ENCODE results near the gene IQCM. TPM values are rescaled to one million over a fixed set of nuclear protein-coding genes. Genes with fewer than 3 reads are reported as not detected.
"Not testable (repeated sequence)": the region's sequence is repeated elsewhere in the genome, so short reads cannot be mapped to it uniquely, and the experiment has no call there.

Gene IQCM
- polyA plus RNA-seq, 1 of the 3 experiments (the other 2 are of a cell fraction) = not detected

GRCh38 chr4:149486861-149487260, 328.8 kb downstream of the IQCM start (continued):
- TF ChIP-seq ZBTB33 (IDR thresholded peaks at IDR 0.05; ENCODE audit: borderline replicate concordance, low read depth) (no peak), RFX5 (IDR thresholded peaks at IDR 0.05; ENCODE audit: low read length) (no peak), TAF1 (IDR thresholded peaks at IDR 0.05; ENCODE audit: borderline replicate concordance, low read depth, low read length) (no peak), SIN3A (IDR thresholded peaks at IDR 0.05; ENCODE audit: borderline replicate concordance, low read depth, low read length) (no peak)
- TF ChIP-seq, protein P1, sequence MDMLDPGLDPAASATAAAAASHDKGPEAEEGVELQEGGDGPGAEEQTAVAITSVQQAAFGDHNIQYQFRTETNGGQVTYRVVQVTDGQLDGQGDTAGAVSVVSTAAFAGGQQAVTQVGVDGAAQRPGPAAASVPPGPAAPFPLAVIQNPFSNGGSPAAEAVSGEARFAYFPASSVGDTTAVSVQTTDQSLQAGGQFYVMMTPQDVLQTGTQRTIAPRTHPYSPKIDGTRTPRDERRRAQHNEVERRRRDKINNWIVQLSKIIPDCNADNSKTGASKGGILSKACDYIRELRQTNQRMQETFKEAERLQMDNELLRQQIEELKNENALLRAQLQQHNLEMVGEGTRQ (IDR thresholded peaks at IDR 0.05; ENCODE audit: borderline replicate concordance, low read depth, low read length) = no peak

DNA sequence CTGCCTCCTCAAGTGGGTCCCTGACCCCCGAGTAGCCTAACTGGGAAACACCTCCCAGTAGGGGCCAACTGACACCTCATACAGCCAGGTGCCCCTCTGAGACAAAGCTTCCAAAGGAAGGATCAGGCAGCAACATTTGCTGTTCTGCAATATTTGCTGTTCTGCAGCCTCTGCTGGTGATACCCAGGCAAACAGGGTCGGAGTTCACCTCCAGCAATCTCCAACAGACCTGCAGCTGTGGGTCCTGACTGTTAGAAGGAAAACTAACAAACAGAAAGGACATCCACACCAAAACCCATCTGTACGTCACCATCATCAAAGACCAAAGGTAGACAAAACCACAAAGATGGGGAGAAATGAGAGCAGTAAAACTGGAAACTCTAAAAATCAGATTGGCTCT, 347.0 kb downstream of the IQCM start:
- H3K27ac ChIP-seq (ENCODE audit: low read depth in 2 of 2, low read length in 1 of 2); H3K79me2 ChIP-seq (ENCODE audit: insufficient read depth); H2AFZ ChIP-seq (ENCODE audit: low read depth); H3K9ac ChIP-seq; H3K9me2 ChIP-seq; H4K20me1 ChIP-seq (ENCODE audit: insufficient read depth); H3K4me2 ChIP-seq; DNase-seq; POLR2A ChIA-PET; H3K4me1 ChIP-seq (ENCODE audit: control insufficient read depth in 1 of 2, insufficient read depth in 2 of 2, low read depth in 1 of 2, low read length in 1 of 2); H3K4me3 ChIP-seq (ENCODE audit: low read depth in 2 of 2, low read length in 1 of 2); H3K36me3 ChIP-seq (replicated peaks in 1 of 2; ENCODE audit: control insufficient read depth in 1 of 2, insufficient read depth in 2 of 2, low read length in 1 of 2); H3K9me3 ChIP-seq; H3K27me3 ChIP-seq (ENCODE audit: insufficient read depth); H3F3A ChIP-seq (replicated peaks; ENCODE audit: insufficient read depth): not testable (repeated sequence)
- 8% methylated on average over 2 of the region's 3 CpGs for WGBS (ENCODE audit: low lambda C conversion rate)
- CTCF ChIA-PET = interaction anchor here (0.6 kb wide), 1 partner anchor 53 kb away, joined by 3 read pairs; no protein-coding TSS in a partner anchor

DNA sequence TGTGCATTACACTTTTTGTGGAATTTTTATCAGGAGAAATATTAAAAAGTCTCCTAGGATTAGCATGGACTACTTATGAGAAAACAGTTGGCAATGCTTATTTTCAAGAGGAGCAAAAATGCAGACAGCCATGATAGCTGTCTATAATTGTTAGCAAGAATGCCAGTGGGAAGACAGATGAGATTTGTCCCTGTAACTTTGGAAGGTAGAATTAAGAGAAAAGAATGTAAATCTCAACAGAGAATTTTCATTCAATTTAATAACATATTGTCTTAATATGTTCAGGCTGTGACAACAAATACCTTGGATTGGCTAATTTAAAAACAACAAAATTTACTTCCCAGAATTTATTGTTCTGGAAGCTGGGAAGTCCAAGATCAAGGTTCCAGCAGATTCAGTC, 349.2 kb downstream of the IQCM start:
- no peak overlapping the region for H3K27ac ChIP-seq (ENCODE audit: low read depth in 2 of 2, low read length in 1 of 2)
- ChIA-PET POLR2A (no interaction called here), CTCF (no interaction called here)
- no peak for TF ChIP-seq GABPA (IDR thresholded peaks at IDR 0.05; ENCODE audit: low read depth)
- no peak for TF ChIP-seq IRF3 (IDR thresholded peaks at IDR 0.05; ENCODE audit: low read depth, low read length)
- TF ChIP-seq CHD2 (IDR thresholded peaks at IDR 0.05; ENCODE audit: low read length, partially characterized antibody) = no peak
- TF ChIP-seq RFX5 (IDR thresholded peaks at IDR 0.05; ENCODE audit: low read length) = no peak
- no peak for TF ChIP-seq EZH2phosphoT487 (IDR thresholded peaks at IDR 0.05; ENCODE audit: borderline replicate concordance, low read depth)
- no peak for TF ChIP-seq NFIC (IDR thresholded peaks at IDR 0.05; ENCODE audit: borderline replicate concordance)
- no peak for TF ChIP-seq ZBTB33 (IDR thresholded peaks at IDR 0.05; ENCODE audit: borderline replicate concordance, low read depth)
- no peak for TF ChIP-seq RXRA (IDR thresholded peaks at IDR 0.05; ENCODE audit: borderline replicate concordance, low read depth)
- TF ChIP-seq, protein P2, sequence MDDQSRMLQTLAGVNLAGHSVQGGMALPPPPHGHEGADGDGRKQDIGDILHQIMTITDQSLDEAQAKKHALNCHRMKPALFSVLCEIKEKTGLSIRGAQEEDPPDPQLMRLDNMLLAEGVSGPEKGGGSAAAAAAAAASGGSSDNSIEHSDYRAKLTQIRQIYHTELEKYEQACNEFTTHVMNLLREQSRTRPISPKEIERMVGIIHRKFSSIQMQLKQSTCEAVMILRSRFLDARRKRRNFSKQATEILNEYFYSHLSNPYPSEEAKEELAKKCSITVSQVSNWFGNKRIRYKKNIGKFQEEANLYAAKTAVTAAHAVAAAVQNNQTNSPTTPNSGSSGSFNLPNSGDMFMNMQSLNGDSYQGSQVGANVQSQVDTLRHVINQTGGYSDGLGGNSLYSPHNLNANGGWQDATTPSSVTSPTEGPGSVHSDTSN (IDR thresholded peaks at IDR 0.05) = no peak
- TF ChIP-seq FOXM1 (IDR thresholded peaks at IDR 0.05; ENCODE audit: low read depth) = no peak
- TF ChIP-seq GATA2 (CRISPR knock-in tag; IDR thresholded peaks at IDR 0.05) = no peak
- TF ChIP-seq, protein P3, sequence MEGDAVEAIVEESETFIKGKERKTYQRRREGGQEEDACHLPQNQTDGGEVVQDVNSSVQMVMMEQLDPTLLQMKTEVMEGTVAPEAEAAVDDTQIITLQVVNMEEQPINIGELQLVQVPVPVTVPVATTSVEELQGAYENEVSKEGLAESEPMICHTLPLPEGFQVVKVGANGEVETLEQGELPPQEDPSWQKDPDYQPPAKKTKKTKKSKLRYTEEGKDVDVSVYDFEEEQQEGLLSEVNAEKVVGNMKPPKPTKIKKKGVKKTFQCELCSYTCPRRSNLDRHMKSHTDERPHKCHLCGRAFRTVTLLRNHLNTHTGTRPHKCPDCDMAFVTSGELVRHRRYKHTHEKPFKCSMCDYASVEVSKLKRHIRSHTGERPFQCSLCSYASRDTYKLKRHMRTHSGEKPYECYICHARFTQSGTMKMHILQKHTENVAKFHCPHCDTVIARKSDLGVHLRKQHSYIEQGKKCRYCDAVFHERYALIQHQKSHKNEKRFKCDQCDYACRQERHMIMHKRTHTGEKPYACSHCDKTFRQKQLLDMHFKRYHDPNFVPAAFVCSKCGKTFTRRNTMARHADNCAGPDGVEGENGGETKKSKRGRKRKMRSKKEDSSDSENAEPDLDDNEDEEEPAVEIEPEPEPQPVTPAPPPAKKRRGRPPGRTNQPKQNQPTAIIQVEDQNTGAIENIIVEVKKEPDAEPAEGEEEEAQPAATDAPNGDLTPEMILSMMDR (IDR thresholded peaks at IDR 0.05) = no peak
- no peak for TF ChIP-seq TEAD4 (IDR thresholded peaks at IDR 0.05; ENCODE audit: borderline replicate concordance, insufficient read depth)

More for the DNA sequence above, 349.2 kb downstream of the IQCM start:
- Histone ChIP-seq H3K4me1 (ENCODE audit: control insufficient read depth in 1 of 2, insufficient read depth in 2 of 2, low read depth in 1 of 2, low read length in 1 of 2) (no peaks in the 10 kb centered on the region), H3K27me3 (ENCODE audit: insufficient read depth) (no peaks in the 10 kb centered on the region), H2AFZ (ENCODE audit: low read depth) (no peak overlapping the region), H3K4me3 (ENCODE audit: low read depth in 2 of 2, low read length in 1 of 2) (no peak overlapping the region), H3K9me2 (no peaks in the 10 kb centered on the region), H3K9ac (no peak overlapping the region), H3K9me3 (no peaks in the 10 kb centered on the region), H3F3A (replicated peaks; ENCODE audit: insufficient read depth) (no peaks in the 10 kb centered on the region), H4K20me1 (ENCODE audit: insufficient read depth) (no peaks in the 10 kb centered on the region), H3K4me2 (no peak overlapping the region), H3K36me3 (replicated peaks in 1 of 2; ENCODE audit: control insufficient read depth in 1 of 2, insufficient read depth in 2 of 2, low read length in 1 of 2) (no peaks in the 10 kb centered on the region), H3K79me2 (ENCODE audit: insufficient read depth) (no peaks in the 10 kb centered on the region)
- no peak for DNase-seq

All from SK-N-SH (cell line).